ENCODE measurements around the gene ZC3H13. TPM values are rescaled to one million over a fixed set of nuclear protein-coding genes. Genes with fewer than 3 reads are reported as not detected.

ZC3H13 gene
- total and polyA plus RNA-seq, 10 of the 15 experiments (the other 5 are each of a cell fraction or from before 2014, with no cell fraction given): 10.0 to 55.9 (median 25.4) TPM

GRCh38 chr13:45996631-45997030 is 55.9 kb downstream of the ZC3H13 start:
- intact Hi-C loops (cut with micrococcal nuclease; ENCODE audit: unreplicated experiment): no loop called here
- DNase-seq (ENCODE audit: low read depth, low spot score) (no peak), ATAC-seq (no peak), FAIRE-seq (no peak)
- Histone ChIP-seq H3K9ac (ENCODE audit: control insufficient read depth, insufficient read depth, low read length) (no peak overlapping the region), H3K4me1 (ENCODE audit: control insufficient read depth, insufficient read depth, low read length) (no peaks in the 10 kb centered on the region), H3K4me3 (no peak overlapping the region), H3K27me3 (replicated peaks in 1 of 2; ENCODE audit: control insufficient read depth in 2 of 2, insufficient read depth in 2 of 2, low read length in 1 of 2) (no peaks in the 10 kb centered on the region), H2AFZ (ENCODE audit: control insufficient read depth, low read depth, low read length) (no peak overlapping the region), H3K9me3 (replicated peaks; ENCODE audit: control insufficient read depth, insufficient read depth, low read length) (no peaks in the 10 kb centered on the region), H3K36me3 (ENCODE audit: control insufficient read depth in 2 of 2, insufficient read depth in 2 of 2, low read length in 1 of 2) (peaks cover 5 to 14% of the 10 kb centered on the region in 2 experiments; a peak in 3 of 4 replicates), H3K27ac (ENCODE audit: control insufficient read depth, insufficient read depth) (no peak overlapping the region), H3K79me2 (ENCODE audit: control insufficient read depth, insufficient read depth, low read length) (no peaks in the 10 kb centered on the region), H3K4me2 (ENCODE audit: control insufficient read depth, insufficient read depth) (no peak overlapping the region), H4K20me1 (ENCODE audit: control insufficient read depth, insufficient read depth) (no peaks in the 10 kb centered on the region)
- ChIA-PET SMC1A (ENCODE audit: uncharacterized antibody, unreplicated experiment) (no interaction called here), CTCF (no interaction called here), RAD21 (ENCODE audit: unreplicated experiment) (no interaction called here), POLR2A (no interaction called here)
- BruUV-seq (replicated peaks): no TSS peak
- in situ Hi-C loops (cut with MboI): no loop called here
- no peak for TF ChIP-seq ESRRA (IDR thresholded peaks at IDR 0.05; ENCODE audit: low read length)
- WGBS (ENCODE audit: insufficient coverage, insufficient replicate concordance, low lambda C conversion rate, missing lambda C conversion rate): 98% methylated on average over 2 of the region's 2 CpGs

GRCh38 chr13:45995245-45995644 is 57.3 kb downstream of the ZC3H13 start:
- H3K36me3 ChIP-seq (ENCODE audit: control insufficient read depth in 2 of 2, insufficient read depth in 2 of 2, low read length in 1 of 2): peaks cover 4 to 10% of the 10 kb centered on the region in 2 experiments; a peak in 1 of 4 replicates
- intact Hi-C loops (cut with micrococcal nuclease; ENCODE audit: unreplicated experiment) (no loop called here), in situ Hi-C loops (cut with MboI) (no loop called here)
- no peaks in the 10 kb centered on the region for H4K20me1 ChIP-seq (ENCODE audit: control insufficient read depth, insufficient read depth)
- no peak overlapping the region for H3K9ac ChIP-seq (ENCODE audit: control insufficient read depth, insufficient read depth, low read length)
- DNase-seq (ENCODE audit: low read depth, low spot score) (no peak), ATAC-seq (no peak), FAIRE-seq (no peak)
- ChIA-PET RAD21 (ENCODE audit: unreplicated experiment) (no interaction called here), CTCF (interaction anchor here (1.4 to 2.0 kb wide), 2 partner anchors 38 to 188 kb away, joined by 3 to 4 read pairs; no protein-coding TSS in a partner anchor), SMC1A (ENCODE audit: uncharacterized antibody, unreplicated experiment) (interaction anchor here (0.7 to 1.8 kb wide), 5 partner anchors 9 to 153 kb away, joined by 3 to 5 read pairs (median 3); no protein-coding TSS in a partner anchor), POLR2A (no interaction called here)
- H2AFZ ChIP-seq (ENCODE audit: control insufficient read depth, low read depth, low read length): no peak overlapping the region
- BruUV-seq (replicated peaks): no TSS peak
- 95% methylated on average over 1 of the region's 1 CpG for WGBS (ENCODE audit: insufficient coverage, insufficient replicate concordance, low lambda C conversion rate, missing lambda C conversion rate)
- TF ChIP-seq POLR2A (IDR thresholded peaks at IDR 0.05; ENCODE audit: low read depth, low read length): no peak
- TF ChIP-seq SKIL (IDR thresholded peaks at IDR 0.05; ENCODE audit: low read depth, poor library complexity, severe bottlenecking): no peak
- no peak for TF ChIP-seq FOXM1 (IDR thresholded peaks at IDR 0.05; ENCODE audit: low read depth, low read length)
- TF ChIP-seq CHD1 (IDR thresholded peaks at IDR 0.05; ENCODE audit: low read depth, low read length): no peak
- no peak for TF ChIP-seq CBX3 (IDR thresholded peaks at IDR 0.05; ENCODE audit: borderline replicate concordance, low read depth)
- no peak for TF ChIP-seq HDGF (IDR thresholded peaks at IDR 0.05)
- TF ChIP-seq TCF3 (IDR thresholded peaks at IDR 0.05; ENCODE audit: borderline replicate concordance, insufficient read depth, low read depth, low read length): no peak
- no peak for TF ChIP-seq WRNIP1 (IDR thresholded peaks at IDR 0.05; ENCODE audit: borderline replicate concordance, low read depth, low read length)
- no peak for TF ChIP-seq ZNF384 (IDR thresholded peaks at IDR 0.05; ENCODE audit: borderline replicate concordance, low read depth, low read length)
- TF ChIP-seq E2F8 (IDR thresholded peaks at IDR 0.05; ENCODE audit: low read depth, partially characterized antibody): no peak
- no peak for TF ChIP-seq NFXL1 (IDR thresholded peaks at IDR 0.05; ENCODE audit: borderline replicate concordance)
- no peak for TF ChIP-seq HCFC1 (IDR thresholded peaks at IDR 0.05; ENCODE audit: low read length)
- TF ChIP-seq RAD51 (IDR thresholded peaks at IDR 0.05): no peak
- H3K27ac ChIP-seq (ENCODE audit: control insufficient read depth, insufficient read depth): no peak overlapping the region
- H3K9me3 ChIP-seq (replicated peaks; ENCODE audit: control insufficient read depth, insufficient read depth, low read length): no peaks in the 10 kb centered on the region
- H3K4me1 ChIP-seq (ENCODE audit: control insufficient read depth, insufficient read depth, low read length): no peaks in the 10 kb centered on the region
- H3K79me2 ChIP-seq (ENCODE audit: control insufficient read depth, insufficient read depth, low read length): no peaks in the 10 kb centered on the region
- H3K27me3 ChIP-seq (replicated peaks in 1 of 2; ENCODE audit: control insufficient read depth in 2 of 2, insufficient read depth in 2 of 2, low read length in 1 of 2): no peaks in the 10 kb centered on the region
- H3K4me3 ChIP-seq: no peak overlapping the region
- H3K4me2 ChIP-seq (ENCODE audit: control insufficient read depth, insufficient read depth): no peak overlapping the region
